ENCODE data around the gene GNA12.
A peak's percentile ranks its signal among the peaks of the same experiment; 100 is the strongest.

GNA12 gene

DNA sequence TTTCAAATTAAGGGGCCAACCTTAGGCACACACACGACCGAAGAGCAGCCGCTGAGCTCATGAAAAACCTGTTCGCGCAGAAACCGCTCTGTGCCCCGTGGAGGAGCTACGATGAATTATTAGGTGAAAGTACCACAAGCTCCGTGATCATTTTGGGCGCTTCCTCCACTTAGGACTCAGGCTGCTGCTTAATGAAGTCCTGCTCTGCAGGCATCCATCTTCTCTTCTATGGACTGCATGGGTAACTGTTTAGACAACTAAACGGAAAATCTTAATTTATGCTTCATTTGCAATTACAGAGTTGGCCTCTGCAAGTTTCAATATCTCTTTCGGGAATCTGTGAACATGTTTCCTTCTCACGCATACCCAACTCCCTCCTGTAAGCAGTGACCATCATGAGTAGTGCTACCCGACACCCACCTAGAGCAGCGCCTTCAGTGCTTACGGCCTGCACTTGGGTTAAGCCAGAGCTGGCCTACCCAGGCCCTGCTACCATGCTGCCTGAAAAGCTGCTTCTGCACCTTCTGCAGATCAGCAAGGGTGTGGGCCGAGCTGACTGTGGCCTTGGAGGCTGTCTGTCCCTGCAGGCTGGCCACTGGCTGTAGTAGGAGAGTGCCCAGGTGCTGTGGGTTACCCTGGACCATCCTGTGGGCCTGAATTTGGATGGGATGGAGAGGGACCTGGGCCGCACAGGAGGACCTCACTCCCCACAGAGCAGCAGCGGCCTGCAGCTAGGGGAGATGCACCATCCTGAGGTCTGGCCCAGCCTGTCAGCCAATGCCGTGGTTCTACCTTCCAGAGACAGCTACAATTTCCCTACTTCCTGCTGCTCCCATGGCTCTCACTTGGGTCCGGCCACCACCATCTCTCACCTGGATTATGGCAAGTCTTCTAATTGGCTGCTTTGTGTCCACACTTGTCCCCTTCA, 36.0 kb downstream of the GNA12 start:
- peaks cover 0 to 9% of the 10 kb centered on the region in 2 donors for H3K4me1 ChIP-seq (ENCODE audit: control insufficient read depth in 2 of 2, insufficient read depth in 1 of 2, low read depth in 1 of 2, low read length in 2 of 2)
- no peak overlapping the region for H4K8ac ChIP-seq (ENCODE audit: low read depth, low read length)
- H2AFZ ChIP-seq (ENCODE audit: low read length), result no peak overlapping the region
- no CpG with 5 or more reads among the region's 21 CpGs for WGBS, 2 donors (ENCODE audit: extremely low coverage in 2 of 2, insufficient read length in 2 of 2, insufficient replicate concordance in 1 of 2)
- H3K36me3 ChIP-seq (replicated peaks in 1 of 2; ENCODE audit: control insufficient read depth in 2 of 2, insufficient read depth in 2 of 2, low read length in 2 of 2), result peaks cover 3 to 8% of the 10 kb centered on the region in 2 donors
- no peak overlapping the region for H4K91ac ChIP-seq (ENCODE audit: low read depth, low read length, poor library complexity)
- H2AK5ac ChIP-seq (ENCODE audit: low read depth, low read length), result no peak overlapping the region
- peaks cover 7% of the 10 kb centered on the region for H3K79me1 ChIP-seq (ENCODE audit: low read depth, low read length)
- H3K18ac ChIP-seq (ENCODE audit: low read length), result peak overlapping the region; percentile 86
- H3K9ac ChIP-seq (ENCODE audit: low read depth, low read length, poor library complexity), result no peak overlapping the region
- H3K4ac ChIP-seq (ENCODE audit: low read length), result no peak overlapping the region
- H3K4me3 ChIP-seq (ENCODE audit: low read length in 2 of 2), result no peak overlapping the region
- H2BK120ac ChIP-seq (ENCODE audit: low read depth, low read length), result peak overlapping the region; percentile 66
- H2BK15ac ChIP-seq (ENCODE audit: low read length), result no peak overlapping the region
- H3K27ac ChIP-seq (replicated peaks; ENCODE audit: low read length), result no peak overlapping the region
- H3K14ac ChIP-seq (ENCODE audit: low read length), result peak overlapping the region; percentile 63
- peak overlapping the region; percentile 68 for H3K23ac ChIP-seq (ENCODE audit: low read depth, low read length, poor library complexity)
- H3K9me3 ChIP-seq (replicated peaks in 1 of 2; ENCODE audit: control insufficient read depth in 2 of 2, insufficient read depth in 1 of 2, low read depth in 1 of 2, low read length in 2 of 2), result peaks cover 2 to 15% of the 10 kb centered on the region in 2 donors
- no peak for DNase-seq (ENCODE audit: low spot score)
- H2BK5ac ChIP-seq (ENCODE audit: low read length), result no peak overlapping the region
- H3K4me2 ChIP-seq (ENCODE audit: insufficient read depth, low read length, poor library complexity, severe bottlenecking), result no peak overlapping the region
- no peak overlapping the region for H2BK12ac ChIP-seq (ENCODE audit: low read length)
- no peaks in the 10 kb centered on the region for H3K27me3 ChIP-seq (ENCODE audit: control insufficient read depth in 3 of 3, insufficient read depth in 3 of 3, low read depth in 1 of 3, low read length in 3 of 3)

DNA sequence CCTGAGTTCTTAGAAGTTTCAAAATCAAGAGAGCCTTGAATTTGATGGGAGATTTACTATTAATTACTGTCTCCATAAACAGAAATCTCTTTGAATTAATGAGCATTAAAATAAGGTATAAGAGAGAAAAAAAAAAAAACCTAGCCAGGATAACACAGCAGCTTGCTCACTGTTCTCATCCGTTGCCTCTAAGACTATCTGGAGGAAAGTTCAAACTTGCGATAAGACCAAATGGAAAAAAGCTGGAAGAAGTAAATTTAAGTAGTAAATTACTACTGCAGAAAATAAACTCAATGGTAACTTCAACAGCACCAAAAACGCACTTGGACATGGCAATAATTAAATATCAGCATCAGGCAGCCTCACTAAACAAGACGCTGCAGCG, 36.7 kb downstream of the GNA12 start:
- Histone ChIP-seq H3K36me3 (replicated peaks in 1 of 2; ENCODE audit: control insufficient read depth in 2 of 2, insufficient read depth in 2 of 2, low read length in 2 of 2) (peaks cover 3 to 8% of the 10 kb centered on the region in 2 donors), H3K9me3 (replicated peaks in 1 of 2; ENCODE audit: control insufficient read depth in 2 of 2, insufficient read depth in 1 of 2, low read depth in 1 of 2, low read length in 2 of 2) (peaks cover 2 to 15% of the 10 kb centered on the region in 2 donors), H2AK5ac (ENCODE audit: low read depth, low read length) (no peak overlapping the region), H2BK120ac (ENCODE audit: low read depth, low read length) (no peak overlapping the region), H2BK12ac (ENCODE audit: low read length) (no peak overlapping the region), H4K91ac (ENCODE audit: low read depth, low read length, poor library complexity) (no peak overlapping the region), H3K14ac (ENCODE audit: low read length) (no peak overlapping the region), H3K79me1 (ENCODE audit: low read depth, low read length) (peaks cover 6% of the 10 kb centered on the region), H3K9ac (ENCODE audit: low read depth, low read length, poor library complexity) (no peak overlapping the region), H3K4me1 (ENCODE audit: control insufficient read depth in 2 of 2, insufficient read depth in 1 of 2, low read depth in 1 of 2, low read length in 2 of 2) (peaks cover 2 to 15% of the 10 kb centered on the region in 2 donors), H2BK15ac (ENCODE audit: low read length) (no peak overlapping the region), H3K18ac (ENCODE audit: low read length) (no peak overlapping the region), H4K8ac (ENCODE audit: low read depth, low read length) (no peak overlapping the region), H3K27ac (replicated peaks; ENCODE audit: low read length) (no peak overlapping the region), H3K4me3 (ENCODE audit: low read length in 2 of 2) (no peak overlapping the region), H2AFZ (ENCODE audit: low read length) (no peak overlapping the region), H3K4me2 (ENCODE audit: insufficient read depth, low read length, poor library complexity, severe bottlenecking) (no peak overlapping the region), H3K27me3 (ENCODE audit: control insufficient read depth in 3 of 3, insufficient read depth in 3 of 3, low read depth in 1 of 3, low read length in 3 of 3) (no peaks in the 10 kb centered on the region), H2BK5ac (ENCODE audit: low read length) (no peak overlapping the region), H3K23ac (ENCODE audit: low read depth, low read length, poor library complexity) (no peak overlapping the region), H3K4ac (ENCODE audit: low read length) (no peak overlapping the region)
- no CpG with 5 or more reads among the region's 5 CpGs for WGBS, 2 donors (ENCODE audit: extremely low coverage in 2 of 2, insufficient read length in 2 of 2, insufficient replicate concordance in 1 of 2)
- no peak for DNase-seq (ENCODE audit: low spot score)

DNA sequence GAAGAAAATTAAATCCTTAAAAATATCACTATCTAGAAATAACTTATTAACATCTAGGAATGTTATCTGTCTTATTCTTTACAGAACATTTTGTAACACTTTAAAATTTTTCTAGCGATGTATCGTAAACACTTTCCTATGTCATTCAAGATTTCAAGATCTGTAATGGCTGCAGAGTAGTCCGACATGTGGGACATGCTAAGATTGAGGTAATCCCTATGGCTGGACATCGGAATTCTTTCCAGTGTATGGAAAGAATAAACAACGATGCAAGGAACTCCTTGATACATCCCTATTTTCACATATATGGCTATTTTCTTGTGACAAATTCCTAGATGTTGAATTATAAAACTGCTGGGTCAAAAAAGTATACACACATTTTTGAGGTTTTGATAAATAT, 37.5 kb downstream of the GNA12 start:
- Histone ChIP-seq H3K4ac (ENCODE audit: low read length) (no peak overlapping the region), H3K23ac (ENCODE audit: low read depth, low read length, poor library complexity) (no peak overlapping the region), H3K36me3 (replicated peaks in 1 of 2; ENCODE audit: control insufficient read depth in 2 of 2, insufficient read depth in 2 of 2, low read length in 2 of 2) (peaks cover 3 to 6% of the 10 kb centered on the region in 2 donors), H3K79me1 (ENCODE audit: low read depth, low read length) (peaks cover 2% of the 10 kb centered on the region), H2BK120ac (ENCODE audit: low read depth, low read length) (no peak overlapping the region), H3K9ac (ENCODE audit: low read depth, low read length, poor library complexity) (no peak overlapping the region), H3K14ac (ENCODE audit: low read length) (no peak overlapping the region), H3K4me2 (ENCODE audit: insufficient read depth, low read length, poor library complexity, severe bottlenecking) (no peak overlapping the region), H3K27ac (replicated peaks; ENCODE audit: low read length) (no peak overlapping the region), H3K4me3 (ENCODE audit: low read length in 2 of 2) (no peak overlapping the region), H2BK12ac (ENCODE audit: low read length) (no peak overlapping the region), H2BK5ac (ENCODE audit: low read length) (no peak overlapping the region), H3K27me3 (ENCODE audit: control insufficient read depth in 3 of 3, insufficient read depth in 3 of 3, low read depth in 1 of 3, low read length in 3 of 3) (no peaks in the 10 kb centered on the region), H2AFZ (ENCODE audit: low read length) (no peak overlapping the region), H4K8ac (ENCODE audit: low read depth, low read length) (no peak overlapping the region), H2BK15ac (ENCODE audit: low read length) (no peak overlapping the region), H3K4me1 (ENCODE audit: control insufficient read depth in 2 of 2, insufficient read depth in 1 of 2, low read depth in 1 of 2, low read length in 2 of 2) (peaks cover 3 to 15% of the 10 kb centered on the region in 2 donors), H4K91ac (ENCODE audit: low read depth, low read length, poor library complexity) (no peak overlapping the region), H2AK5ac (ENCODE audit: low read depth, low read length) (no peak overlapping the region), H3K9me3 (replicated peaks in 1 of 2; ENCODE audit: control insufficient read depth in 2 of 2, insufficient read depth in 1 of 2, low read depth in 1 of 2, low read length in 2 of 2) (peaks cover 2 to 15% of the 10 kb centered on the region in 2 donors), H3K18ac (ENCODE audit: low read length) (no peak overlapping the region)
- no peak for DNase-seq (ENCODE audit: low spot score)
- WGBS, 2 donors (ENCODE audit: extremely low coverage in 2 of 2, insufficient read length in 2 of 2, insufficient replicate concordance in 1 of 2), result no CpG with 5 or more reads among the region's 5 CpGs

DNA sequence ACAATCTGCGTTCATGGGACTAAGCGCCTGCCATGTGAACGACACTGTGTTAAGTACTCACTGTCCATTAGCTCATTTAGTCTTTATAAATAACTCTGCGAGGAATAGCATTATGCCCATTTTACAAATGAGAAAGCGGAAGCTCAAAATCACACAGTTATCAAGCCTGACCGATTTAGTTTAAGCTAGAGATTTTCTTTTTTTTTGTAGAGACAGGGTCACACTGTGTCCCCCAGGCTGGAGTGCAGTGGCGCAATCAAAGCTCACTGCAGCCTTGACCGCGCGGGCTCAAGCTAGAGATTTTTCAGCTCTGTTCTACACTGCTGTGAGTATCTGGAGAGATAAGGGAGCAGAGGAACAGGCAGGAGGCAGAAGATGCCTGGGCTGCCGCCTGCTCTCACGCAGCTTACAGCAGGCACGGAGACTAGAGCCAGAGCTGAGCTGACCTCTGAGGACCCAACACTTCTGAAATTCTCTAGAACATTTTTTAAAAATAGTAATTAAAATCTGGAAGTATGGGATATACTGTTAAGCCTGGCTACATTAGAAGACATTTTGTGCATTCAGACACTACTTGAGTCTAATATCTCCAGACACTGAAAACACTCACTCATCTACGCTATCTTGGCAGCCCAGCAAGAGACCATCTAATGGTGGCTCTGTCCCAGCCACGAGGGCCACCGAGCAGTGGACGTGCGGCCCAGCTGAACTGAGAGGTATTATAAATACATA, 38.7 kb downstream of the GNA12 start:
- no peak overlapping the region for H3K4me2 ChIP-seq (ENCODE audit: insufficient read depth, low read length, poor library complexity, severe bottlenecking)

More for the DNA sequence above, 38.7 kb downstream of the GNA12 start:
- peaks cover 3 to 15% of the 10 kb centered on the region in 2 donors for H3K4me1 ChIP-seq (ENCODE audit: control insufficient read depth in 2 of 2, insufficient read depth in 1 of 2, low read depth in 1 of 2, low read length in 2 of 2)
- H3K9me3 ChIP-seq (replicated peaks in 1 of 2; ENCODE audit: control insufficient read depth in 2 of 2, insufficient read depth in 1 of 2, low read depth in 1 of 2, low read length in 2 of 2), result peaks cover 0 to 8% of the 10 kb centered on the region in 2 donors
- no peak overlapping the region for H2BK15ac ChIP-seq (ENCODE audit: low read length)
- H4K8ac ChIP-seq (ENCODE audit: low read depth, low read length), result no peak overlapping the region
- no peak overlapping the region for H3K4ac ChIP-seq (ENCODE audit: low read length)
- H2AFZ ChIP-seq (ENCODE audit: low read length), result no peak overlapping the region
- no peak overlapping the region for H3K23ac ChIP-seq (ENCODE audit: low read depth, low read length, poor library complexity)
- DNase-seq (ENCODE audit: low spot score), result no peak
- peak overlapping the region; percentile 16 for H3K18ac ChIP-seq (ENCODE audit: low read length)
- H2BK12ac ChIP-seq (ENCODE audit: low read length), result no peak overlapping the region
- H3K4me3 ChIP-seq (ENCODE audit: low read length in 2 of 2), result no peak overlapping the region
- no peak overlapping the region for H2AK5ac ChIP-seq (ENCODE audit: low read depth, low read length)
- WGBS, 2 donors (ENCODE audit: extremely low coverage in 2 of 2, insufficient read length in 2 of 2, insufficient replicate concordance in 1 of 2), result no CpG with 5 or more reads among the region's 18 CpGs
- H3K36me3 ChIP-seq (replicated peaks in 1 of 2; ENCODE audit: control insufficient read depth in 2 of 2, insufficient read depth in 2 of 2, low read length in 2 of 2), result peaks cover 1 to 4% of the 10 kb centered on the region in 2 donors
- no peak overlapping the region for H3K9ac ChIP-seq (ENCODE audit: low read depth, low read length, poor library complexity)
- H3K79me1 ChIP-seq (ENCODE audit: low read depth, low read length), result peaks cover 2% of the 10 kb centered on the region
- no peak overlapping the region for H3K27ac ChIP-seq (replicated peaks; ENCODE audit: low read length)
- H2BK120ac ChIP-seq (ENCODE audit: low read depth, low read length), result no peak overlapping the region
- H4K91ac ChIP-seq (ENCODE audit: low read depth, low read length, poor library complexity), result no peak overlapping the region
- no peaks in the 10 kb centered on the region for H3K27me3 ChIP-seq (ENCODE audit: control insufficient read depth in 3 of 3, insufficient read depth in 3 of 3, low read depth in 1 of 3, low read length in 3 of 3)
- no peak overlapping the region for H3K14ac ChIP-seq (ENCODE audit: low read length)
- no peak overlapping the region for H2BK5ac ChIP-seq (ENCODE audit: low read length)

Measured in neuronal stem cell (in vitro differentiated cells).